ENCODE results near the gene PDHX.

The PDHX gene

DNA sequence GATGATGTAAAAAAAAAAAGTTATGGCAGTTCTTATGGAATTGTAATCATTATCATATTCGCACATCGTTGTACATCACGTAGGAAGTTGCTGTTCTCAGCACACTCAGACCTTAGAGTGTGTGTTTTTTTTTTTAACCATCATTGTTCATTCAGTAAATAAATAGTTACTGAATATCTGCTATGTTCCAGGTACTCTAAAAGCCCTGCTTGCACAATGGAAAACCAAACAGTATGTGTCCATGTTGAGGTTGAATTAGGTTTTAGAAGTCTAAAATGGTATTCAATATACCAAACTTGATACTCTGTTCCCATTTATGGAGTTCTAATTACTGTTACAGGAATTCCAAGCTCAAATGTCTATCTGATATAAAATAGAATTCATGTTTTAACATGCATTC is 41.2 kb downstream of the PDHX start:
- DNase-seq (ENCODE audit: low read depth in 2 of 2): no peak

DNA sequence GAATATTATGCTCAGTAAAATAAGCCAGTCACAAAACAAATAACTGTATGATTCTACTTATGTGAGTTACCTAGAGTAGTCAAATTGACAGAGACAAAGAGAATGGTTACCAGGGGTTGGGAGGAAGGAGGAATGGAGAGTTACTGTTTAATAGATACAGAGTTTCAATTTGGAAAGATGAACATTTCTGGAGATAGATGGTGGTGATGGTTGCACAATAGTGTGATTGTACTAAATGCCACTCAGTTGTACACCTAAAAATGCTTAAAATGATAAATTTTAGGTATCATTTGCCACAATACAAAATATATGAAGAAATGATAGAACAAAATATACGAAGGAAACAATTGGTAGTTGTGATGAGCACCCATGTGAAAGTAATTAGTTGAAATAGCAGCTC is 43.4 kb downstream of the PDHX start:
- no peak for DNase-seq (ENCODE audit: low read depth in 2 of 2)

DNA sequence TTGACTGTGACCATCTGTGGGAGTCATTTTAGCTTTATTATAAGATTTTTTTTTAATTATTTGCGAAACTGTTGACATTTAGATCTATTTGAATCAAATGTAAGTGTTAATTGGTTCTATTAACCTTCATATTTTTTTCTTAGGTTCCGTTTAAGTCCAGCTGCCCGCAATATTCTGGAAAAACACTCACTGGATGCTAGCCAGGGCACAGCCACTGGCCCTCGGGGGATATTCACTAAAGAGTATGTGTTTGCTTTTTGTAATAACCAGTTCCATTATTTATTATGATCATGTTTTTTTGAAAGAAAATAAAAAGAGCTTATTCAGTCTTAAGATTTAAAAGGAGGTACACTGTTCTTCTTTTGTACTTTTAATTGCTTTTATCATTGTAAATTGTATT is 43.9 kb downstream of the PDHX start:
- no peak for DNase-seq (ENCODE audit: low read depth in 2 of 2)

DNA sequence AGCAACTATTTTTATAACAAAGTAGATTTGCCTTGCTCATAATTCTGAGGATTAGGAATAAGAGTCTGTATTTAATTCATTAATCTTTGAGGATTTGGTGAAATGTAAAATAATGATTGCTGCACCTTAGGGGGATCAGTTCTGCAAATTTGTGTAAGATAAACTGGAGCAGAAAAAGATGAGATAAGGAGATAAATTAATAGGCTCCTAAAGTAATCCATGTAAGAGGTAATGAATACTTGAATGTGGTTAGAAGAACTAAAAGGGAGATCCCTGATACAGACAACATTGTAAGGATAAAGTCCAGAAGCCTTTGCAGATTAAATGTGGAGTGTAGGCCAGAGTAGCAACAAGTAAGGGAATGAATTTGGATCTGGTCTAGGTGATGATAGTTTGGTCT is 45.6 kb downstream of the PDHX start:
- DNase-seq (ENCODE audit: low read depth in 2 of 2): no peak

DNA sequence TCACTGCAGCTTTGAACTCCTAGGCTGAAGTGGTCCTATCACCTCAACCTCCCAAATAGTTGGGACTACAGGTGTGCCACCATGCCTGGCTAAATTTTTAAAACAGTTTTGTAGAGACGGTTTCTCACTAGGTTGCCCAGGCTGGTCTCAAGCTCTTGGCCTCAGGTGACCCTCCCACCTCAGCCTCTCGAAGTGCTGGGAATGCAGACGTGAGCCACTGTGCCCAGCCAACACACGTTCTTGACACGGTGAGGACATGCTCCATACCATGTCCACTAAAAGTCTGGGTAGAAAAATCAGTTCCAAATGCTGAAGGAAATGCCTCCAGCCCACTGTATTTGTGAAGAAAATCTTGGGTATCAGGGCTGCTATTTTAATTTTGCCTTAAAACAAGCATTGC is 46.9 kb downstream of the PDHX start:
- no peak for DNase-seq (ENCODE audit: low read depth in 2 of 2)

DNA sequence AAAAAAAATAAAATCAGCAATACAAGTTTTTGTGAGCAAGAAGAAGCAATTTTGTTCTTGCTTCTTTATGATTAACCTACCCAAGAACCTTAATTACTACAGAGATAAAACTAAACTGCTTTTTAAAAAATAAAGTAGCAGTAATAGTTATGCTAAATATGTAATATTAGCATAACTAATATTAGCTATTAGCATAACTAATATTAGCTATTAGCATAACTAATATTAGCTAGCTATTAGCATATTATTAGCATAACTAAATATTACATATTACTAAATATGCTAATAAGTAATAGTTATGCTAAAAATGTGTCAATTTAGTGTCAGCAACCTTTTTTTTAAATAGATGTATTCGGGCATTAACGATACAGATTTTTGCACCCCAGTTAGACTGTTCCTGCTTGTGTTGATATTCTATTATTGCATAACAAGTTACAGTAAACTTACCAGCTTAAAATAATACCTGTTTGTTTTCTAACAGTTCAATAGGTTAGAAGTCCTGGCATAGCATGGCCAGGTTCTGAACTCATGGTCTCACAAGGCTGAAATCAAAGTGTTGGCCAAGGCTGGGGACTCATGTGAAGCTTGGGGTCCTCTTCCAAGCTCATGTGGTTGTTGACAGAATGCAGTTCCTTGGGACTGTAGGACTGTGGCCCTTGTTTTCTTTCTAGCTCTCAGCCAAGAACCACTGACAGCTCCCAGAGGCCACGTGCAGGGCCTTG is 48.4 kb downstream of the PDHX start:
- no peak for DNase-seq (ENCODE audit: low read depth in 2 of 2)

DNA sequence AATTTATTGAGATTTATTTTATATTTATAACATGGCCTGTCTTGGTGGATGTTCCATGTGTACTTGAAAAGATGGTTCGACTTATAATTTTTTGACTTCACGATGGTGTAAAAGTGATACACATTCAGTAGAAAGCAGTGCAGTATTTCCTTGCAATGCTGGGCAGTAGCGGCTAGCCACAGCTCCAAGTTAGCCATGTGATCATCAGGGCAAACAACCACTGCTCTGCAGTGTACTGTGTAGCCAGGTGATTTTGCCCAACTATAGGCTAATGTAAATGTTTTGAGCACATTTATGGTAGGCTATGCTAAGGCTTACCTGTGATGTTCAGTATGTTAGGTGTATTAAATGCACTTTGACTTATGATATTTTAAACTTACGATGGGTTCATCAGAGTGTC is 52.4 kb downstream of the PDHX start:
- DNase-seq (ENCODE audit: low read depth in 2 of 2): no peak

DNA sequence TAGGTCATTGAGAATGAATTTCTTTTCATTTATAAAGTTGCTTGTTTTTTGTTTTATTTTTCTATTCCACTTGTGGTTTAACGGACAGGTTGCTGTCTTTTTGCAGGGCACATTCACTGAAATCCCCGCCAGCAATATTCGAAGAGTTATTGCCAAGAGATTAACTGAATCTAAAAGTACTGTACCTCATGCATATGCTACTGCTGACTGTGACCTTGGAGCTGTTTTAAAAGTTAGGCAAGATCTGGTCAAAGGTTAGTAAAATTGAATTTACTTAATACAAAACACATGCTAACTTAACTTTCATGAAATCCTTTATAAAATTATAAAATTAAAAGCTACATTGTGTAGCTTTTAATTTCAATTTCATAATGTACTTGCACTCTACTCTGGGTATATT is 53.6 kb downstream of the PDHX start:
- DNase-seq (ENCODE audit: low read depth in 2 of 2): no peak

DNA sequence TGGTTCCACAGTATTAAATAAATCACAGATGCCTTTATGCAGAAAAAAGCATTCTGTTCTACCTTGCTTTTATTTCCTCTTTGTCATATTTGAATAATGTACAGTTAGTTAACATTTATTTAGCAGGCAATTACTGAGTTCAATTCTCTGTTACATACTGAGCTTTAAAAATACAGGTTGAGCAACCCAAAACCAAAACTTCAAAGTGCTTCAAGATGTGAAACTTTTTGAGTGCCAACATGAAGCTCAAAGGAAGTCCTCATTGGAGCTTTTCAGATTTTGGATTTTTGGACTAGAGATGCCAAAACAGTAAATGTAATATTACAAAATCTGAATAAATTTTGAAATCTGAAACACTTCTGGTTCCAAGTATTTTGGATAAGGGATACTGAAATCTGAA is 54.1 kb downstream of the PDHX start:
- DNase-seq (ENCODE audit: low read depth in 2 of 2): no peak

DNA sequence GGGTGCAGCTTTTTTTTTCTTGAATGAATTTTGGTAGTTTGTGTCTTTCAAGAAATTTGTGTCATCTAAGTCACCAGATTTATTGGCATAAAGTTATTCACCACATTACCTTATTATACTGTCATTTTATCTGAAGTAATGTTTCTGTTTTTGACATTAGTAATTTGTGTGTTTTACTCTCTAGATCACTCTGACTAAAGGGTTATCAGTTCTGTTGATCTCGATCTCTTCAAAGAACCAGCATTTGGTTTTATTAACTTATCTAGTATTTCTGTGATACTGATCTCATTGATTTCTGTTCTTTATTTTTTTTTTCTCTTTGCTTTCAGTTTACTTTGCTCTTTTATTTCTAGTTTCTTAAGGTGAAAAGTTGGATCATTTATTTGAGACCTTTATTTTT is 55.5 kb downstream of the PDHX start:
- no peak for DNase-seq (ENCODE audit: low read depth in 2 of 2)

DNA sequence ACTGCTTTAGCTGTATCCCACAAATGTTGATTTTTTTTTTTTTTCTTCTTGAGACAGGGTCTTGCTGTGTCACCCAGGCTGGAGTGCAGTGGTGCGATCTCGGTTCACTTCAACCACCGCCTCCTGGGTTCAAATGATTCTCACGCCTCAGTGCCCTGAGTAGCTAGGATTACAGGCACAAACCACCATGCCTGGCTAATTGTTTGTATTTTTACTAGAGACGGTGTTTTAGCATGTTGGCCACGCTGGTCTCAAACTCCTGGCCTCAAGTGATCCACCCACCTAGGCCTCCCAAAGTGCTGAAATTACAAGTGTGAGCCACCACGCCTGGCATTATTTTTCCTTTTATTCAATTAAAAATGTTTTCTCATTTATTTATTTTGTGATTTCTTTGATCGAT is 55.9 kb downstream of the PDHX start:
- no peak for DNase-seq (ENCODE audit: low read depth in 2 of 2)

DNA sequence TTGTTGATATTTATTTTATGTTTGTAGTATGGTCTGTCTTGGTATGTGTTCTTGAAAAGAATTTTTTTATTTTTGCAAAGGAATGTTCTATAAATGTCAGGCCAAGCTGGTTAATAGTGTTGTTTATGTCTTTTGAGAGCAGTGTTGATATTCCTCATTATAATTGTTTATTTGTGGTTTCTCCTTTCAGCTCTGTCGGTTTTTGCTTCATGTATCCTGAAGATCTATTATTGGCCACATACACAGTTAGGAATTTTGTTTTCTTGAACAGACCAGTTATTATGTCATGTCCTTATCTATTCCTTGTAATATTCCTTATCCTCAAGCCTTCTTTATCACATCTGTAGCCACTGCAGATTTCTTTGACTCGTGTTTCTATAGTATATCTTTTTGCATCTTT is 56.5 kb downstream of the PDHX start:
- DNase-seq (ENCODE audit: low read depth in 2 of 2): no peak

DNA sequence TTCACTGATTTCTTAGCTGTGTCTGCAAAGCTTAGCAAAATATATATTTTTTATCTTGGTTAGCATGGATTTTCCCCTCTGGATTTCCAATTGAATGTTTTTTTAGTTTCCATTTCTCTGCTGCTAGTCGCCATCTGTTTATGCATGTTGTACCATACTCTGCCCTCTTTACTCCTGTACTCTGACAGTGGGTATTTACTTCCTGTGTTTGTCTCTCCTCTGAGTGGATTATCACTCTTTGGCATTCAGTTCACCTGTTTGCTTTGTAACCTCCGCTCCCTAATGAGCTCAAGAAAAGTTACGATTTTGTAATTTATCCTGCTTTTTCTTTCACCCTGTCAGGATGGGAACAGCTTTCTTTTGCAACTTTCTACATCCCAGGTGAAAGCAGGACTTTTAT is 59.1 kb downstream of the PDHX start:
- DNase-seq (ENCODE audit: low read depth in 2 of 2): no peak

DNA sequence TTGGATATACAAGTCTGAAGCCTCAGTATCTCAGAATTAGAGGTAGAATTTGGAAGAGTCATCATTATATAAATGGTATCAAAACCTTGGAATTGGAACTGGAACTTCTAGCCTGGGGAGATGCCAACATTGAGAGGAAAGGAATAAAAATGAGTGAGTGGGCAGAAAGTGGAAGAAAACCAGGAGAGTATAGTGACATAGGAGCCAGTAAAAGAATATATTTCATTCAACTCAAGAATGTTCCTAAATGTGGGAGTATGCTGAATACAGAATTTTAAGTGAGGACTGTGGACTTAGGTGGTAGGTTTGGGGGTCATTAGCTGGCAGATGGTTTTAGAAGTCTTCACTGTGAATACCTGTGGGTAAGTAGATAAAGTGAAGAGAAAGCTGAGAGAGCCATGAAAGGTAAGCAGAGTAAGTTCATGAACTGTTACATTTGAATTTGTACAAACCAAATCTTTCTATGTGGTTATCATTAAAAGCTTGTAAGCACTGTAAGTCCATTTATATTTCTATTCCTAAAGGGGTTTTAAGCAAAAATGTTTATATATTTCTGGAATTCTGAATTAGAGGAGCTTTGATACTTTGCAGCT is 60.2 kb downstream of the PDHX start:
- DNase-seq (ENCODE audit: low read depth in 2 of 2): no peak

DNA sequence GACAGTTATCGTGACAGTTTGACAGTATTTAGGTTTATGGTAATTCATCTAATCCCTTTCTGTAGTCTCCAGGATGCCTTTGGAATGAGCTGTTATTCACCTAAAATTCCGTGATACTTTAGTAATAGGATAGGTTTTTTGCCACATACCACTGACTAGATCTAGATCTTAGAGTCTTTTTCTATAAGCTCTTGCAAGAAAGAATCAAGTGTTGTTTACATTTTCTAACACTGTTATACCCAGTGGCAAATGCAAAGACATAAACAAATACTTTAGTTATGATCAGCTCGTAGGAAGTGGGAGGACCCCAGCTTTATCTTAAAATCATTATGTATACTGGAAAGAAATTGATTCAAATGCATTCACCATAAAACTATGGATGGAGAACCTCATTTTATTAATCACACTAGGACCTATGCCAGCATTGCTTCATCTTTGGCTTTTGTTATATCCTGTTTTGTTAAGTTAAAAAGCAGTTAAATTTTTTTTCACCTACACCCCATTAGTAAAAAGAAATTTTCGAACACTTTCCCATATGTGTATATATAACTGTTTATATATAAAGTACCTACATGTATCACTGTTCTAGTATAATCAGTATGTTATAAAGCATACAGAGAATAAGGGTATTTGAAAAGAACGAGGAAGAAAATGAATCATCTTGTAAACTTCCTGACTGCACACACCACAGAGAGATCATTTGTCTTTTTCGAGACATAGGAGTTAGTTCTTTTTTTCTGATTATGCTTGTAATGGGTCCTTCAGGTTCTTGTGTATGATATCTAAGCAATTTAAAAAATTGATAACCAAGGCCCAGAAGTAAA is 60.9 kb downstream of the PDHX start:
- DNase-seq (ENCODE audit: low read depth in 2 of 2): no peak

DNA sequence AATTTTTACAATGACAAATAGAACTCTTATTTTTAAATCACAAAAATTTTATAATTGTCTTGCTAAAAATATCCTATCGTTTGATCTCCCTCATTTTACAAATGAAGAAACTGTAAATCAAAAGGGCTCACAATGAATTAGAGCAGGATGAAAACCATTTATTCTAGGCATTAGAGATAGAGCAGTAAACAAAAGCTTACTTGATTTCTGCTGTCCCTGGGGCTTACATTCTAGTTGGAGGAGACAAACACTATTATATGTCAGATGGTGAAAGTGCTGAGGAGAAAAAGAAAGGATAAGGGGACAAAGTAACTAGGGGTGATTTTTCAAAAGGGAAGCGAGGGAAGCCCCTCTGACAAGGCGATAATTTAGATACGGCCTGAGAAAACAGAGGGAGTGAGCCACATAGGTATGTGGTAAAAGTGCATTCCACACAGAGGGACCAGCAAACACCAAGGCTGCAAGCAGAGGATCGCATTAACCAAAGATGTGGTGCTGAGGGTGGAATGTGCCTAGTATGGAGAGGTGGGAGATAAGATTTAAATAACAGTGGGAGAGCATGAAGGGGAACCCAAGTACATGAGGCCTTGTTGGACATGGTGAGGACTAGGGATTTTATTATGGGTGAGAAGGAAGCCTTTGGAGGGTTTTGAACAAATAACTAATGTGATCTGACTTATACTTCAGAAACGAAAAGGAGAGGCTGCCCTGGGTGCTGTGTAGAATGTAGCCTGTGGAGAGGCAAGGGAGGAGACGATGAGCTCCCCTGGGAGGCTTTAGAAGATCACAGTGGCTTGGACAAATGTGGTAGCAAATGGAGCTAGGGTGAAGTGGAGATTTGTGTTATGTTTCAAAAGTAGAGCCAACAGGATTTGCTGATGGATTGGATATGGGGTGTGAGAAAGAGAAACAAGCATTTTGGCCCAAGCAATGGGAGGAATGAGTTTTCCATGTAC is 62.1 kb downstream of the PDHX start:
- DNase-seq (ENCODE audit: low read depth in 2 of 2): no peak

DNA sequence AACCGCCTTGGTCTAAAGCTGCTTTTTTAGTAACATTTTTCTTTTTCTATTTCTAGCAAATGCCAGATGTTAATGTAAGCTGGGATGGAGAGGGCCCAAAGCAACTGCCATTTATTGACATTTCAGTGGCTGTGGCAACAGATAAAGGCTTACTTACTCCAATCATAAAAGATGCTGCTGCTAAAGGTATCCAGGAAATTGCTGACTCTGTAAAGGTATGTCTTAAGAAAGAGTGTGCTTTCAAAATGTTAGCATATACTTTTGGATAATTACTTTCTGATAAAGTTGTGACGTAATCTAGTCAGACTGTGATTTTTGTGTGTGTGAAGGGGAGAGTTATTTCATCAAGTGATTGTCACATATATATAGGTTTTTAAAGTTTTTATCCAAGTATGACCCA is 68.1 kb downstream of the PDHX start:
- DNase-seq (ENCODE audit: low read depth in 2 of 2): no peak

DNA sequence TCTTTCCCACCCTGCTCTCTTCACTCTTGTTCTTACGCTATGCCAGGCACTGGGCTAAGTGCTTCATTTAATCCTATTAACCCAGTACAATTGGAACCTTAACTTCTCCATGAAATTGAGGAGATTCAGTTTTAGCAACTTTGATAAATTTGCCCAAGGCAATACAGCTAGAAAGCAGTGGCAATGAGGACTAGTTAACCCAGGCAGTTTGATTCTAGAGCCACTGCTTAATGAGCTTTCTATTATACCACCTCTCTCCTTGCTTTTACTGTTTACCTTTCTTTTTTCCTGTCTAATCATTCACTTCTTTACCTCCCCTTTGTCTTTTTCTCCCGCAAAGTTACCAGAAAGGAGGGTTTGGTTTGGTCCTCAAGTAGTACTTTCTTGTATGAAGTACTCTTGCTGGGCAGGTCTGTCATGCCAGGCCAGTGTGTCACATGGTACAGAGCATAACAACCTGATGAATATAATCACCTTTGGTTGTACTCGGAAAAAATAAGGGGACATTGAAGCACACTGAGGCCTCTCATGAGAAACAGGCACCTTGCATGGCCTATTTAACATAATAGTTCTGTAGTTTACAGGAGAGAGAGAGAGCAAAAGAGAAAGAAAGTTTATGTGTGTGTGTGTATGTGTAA is 70.6 kb downstream of the PDHX start:
- no peak for DNase-seq (ENCODE audit: low read depth in 2 of 2)

DNA sequence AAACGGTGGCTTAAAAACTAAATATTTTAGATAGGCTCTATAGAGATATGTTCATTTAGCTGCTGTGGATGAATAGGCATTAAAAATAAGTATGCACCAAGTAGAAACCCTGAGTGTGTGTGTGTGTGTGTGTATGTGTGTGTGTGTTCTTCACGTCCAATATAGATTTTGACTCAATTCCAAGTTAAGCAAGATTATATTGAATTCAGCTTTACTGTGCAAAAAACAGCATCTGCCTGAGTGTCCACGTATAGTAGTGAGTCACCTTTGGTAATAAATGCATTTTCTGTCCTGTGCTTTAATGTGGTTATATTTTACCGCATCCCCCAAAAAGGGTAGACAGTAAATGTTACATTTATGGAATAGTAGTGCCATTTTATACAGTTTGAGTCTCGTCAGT is 71.2 kb downstream of the PDHX start:
- DNase-seq (ENCODE audit: low read depth in 2 of 2): no peak

DNA sequence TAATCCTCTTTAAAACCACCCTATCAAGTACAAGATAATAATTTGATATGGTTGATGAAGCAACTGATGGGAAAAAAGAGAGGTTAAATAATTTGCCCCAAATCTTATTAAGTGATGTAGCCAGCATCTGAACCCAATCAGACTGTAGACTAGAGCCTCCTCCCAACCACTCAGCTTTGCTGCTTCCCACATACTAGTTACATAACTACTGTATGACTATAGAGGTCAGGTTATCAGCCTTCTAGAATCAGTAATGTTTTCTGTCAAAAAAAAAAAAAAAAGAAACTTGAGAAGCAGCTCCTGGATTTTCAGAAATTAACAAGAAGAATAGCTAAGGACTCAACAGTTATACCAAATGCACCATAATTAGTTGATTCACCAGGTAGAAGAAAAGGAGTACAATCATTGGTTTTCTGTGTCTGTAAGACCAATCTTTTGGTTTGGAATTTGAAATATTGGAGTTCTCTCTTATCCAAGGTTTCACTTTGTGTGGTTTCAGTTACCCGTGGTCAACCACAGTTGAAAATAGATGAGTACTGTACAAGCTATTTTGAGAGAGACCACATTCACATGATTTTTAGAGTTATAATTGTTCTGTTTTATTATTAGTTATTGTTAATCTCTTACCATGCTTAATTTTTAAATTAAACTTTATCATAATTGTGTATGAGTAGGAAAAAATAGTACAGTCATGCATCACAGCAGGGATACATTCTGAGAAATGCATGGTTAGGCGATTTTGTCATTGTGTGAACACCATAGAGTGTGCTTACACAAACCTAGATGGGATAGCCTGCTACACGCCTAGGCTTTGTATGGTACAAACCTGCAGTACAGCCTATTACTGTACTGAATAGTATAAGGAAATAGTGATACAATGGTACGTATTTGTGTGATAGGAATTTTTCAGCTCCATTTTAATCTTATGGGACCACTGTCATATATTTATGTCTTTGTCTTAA is 72.2 kb downstream of the PDHX start:
- DNase-seq (ENCODE audit: low read depth in 2 of 2): no peak

Measured in stimulated activated CD8-positive, alpha-beta memory T cell treated with anti-CD3 and anti-CD28 coated beads, Interleukin-7, amount 100 ng/mL, for 4 hours (primary cell).